ENCODE data around the gene IGFBP7.
"Not testable (repeated sequence)": the region's sequence is repeated elsewhere in the genome, so short reads cannot be mapped to it uniquely, and the experiment has no call there.

The IGFBP7 gene

GRCh38 chr4:57051524-57051923 lies 58.7 kb downstream of the IGFBP7 start:
- no peak for TF ChIP-seq TARDBP (IDR thresholded peaks at IDR 0.05)
- TF ChIP-seq LEF1 (IDR thresholded peaks at IDR 0.05; ENCODE audit: borderline replicate concordance) = no peak
- TF ChIP-seq BHLHE40 (IDR thresholded peaks at IDR 0.05; ENCODE audit: borderline replicate concordance) = no peak
- TF ChIP-seq FOXK2 (IDR thresholded peaks at IDR 0.05) = no peak
- TF ChIP-seq FOXA1 (IDR thresholded peaks at IDR 0.05) = no peak
- no peak for TF ChIP-seq PKNOX1 (IDR thresholded peaks at IDR 0.05)
- no peak for TF ChIP-seq NFRKB (IDR thresholded peaks at IDR 0.05)
- no peak for TF ChIP-seq CTBP1 (IDR thresholded peaks at IDR 0.05; ENCODE audit: borderline replicate concordance)
- no peak for TF ChIP-seq ELF4 (IDR thresholded peaks at IDR 0.05)
- TF ChIP-seq SP1 (IDR thresholded peaks at IDR 0.05) = no peak
- TF ChIP-seq SUZ12 (IDR thresholded peaks at IDR 0.05) = no peak
- no peak for TF ChIP-seq ARNT (IDR thresholded peaks at IDR 0.05)
- no peak for TF ChIP-seq FOXM1 (IDR thresholded peaks at IDR 0.05; ENCODE audit: borderline replicate concordance)
- no peak for TF ChIP-seq L3MBTL2 (conservative IDR thresholded peaks at IDR 0.05)
- TF ChIP-seq ZNF384 (IDR thresholded peaks at IDR 0.05) = no peak
- no peak for TF ChIP-seq HDGF (IDR thresholded peaks at IDR 0.05; ENCODE audit: borderline replicate concordance)
- POLR2A ChIA-PET = no interaction called here
- CTCF ChIA-PET = no interaction called here

DNA sequence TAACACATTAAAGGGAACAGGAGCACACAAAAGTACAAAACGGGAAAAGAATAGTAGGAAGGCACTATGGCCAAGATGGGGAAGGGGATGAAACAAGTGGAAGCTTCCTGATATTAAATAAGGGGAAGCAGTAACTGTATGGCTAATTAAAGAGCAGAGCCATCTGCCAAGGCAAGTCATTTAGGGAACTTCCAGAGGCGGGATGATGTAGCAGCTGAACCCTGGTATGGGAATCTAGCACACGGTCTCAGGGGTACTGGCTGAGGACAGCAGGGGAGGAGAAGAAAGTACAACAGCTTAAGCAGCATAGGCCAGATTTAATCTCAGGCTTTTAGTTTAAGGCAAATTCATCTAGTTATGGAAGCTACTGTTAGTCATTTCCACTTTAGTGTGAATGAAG lies 59.1 kb downstream of the IGFBP7 start:
- CTCF ChIA-PET = no interaction called here
- POLR2A ChIA-PET = no interaction called here

More at GRCh38 chr4:57051524-57051923, 58.7 kb downstream of the IGFBP7 start:
- no peak for DNase-seq (ENCODE audit: extremely low spot score)

DNA sequence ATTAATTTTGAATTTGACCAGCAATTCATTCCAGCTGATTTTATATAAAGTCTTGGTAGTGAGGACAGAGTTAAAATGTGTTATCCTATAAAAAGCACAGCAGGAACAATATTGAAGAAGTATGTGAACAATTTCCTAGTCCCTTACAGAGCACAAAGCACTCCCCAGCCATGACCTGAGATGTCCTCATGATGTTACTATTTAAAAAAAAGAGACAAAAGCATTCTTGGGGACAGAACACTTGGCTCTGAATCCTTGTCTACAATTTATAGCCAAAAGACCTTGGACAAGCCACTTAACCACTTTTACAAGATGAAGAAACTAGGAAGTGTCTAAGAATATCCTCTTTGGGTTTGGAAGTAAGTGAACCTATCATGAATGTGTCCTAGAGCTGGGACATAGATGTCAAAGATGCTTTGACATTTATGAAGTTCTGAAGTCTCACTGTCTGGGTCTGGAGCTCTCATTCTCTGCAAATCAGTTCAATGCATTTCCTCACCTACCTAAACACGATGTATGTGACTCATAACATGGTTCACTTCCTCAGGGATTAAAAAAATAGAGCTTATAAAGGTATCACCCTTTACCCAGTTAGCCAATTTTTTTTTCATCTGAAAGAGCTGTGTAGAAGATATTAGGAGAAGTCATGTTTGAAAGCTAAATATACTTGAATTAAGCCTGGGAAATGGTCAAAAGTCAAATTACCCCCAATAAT lies 61.4 kb downstream of the IGFBP7 start:
- DNase-seq (ENCODE audit: extremely low spot score) = no peak
- ChIA-PET POLR2A (no interaction called here), CTCF (interaction anchor here (0.7 kb wide), 1 partner anchor 114 kb away, joined by 4 read pairs; no protein-coding TSS in a partner anchor)
- TF ChIP-seq BHLHE40 (IDR thresholded peaks at IDR 0.05; ENCODE audit: borderline replicate concordance) (no peak), PKNOX1 (IDR thresholded peaks at IDR 0.05) (no peak), FOXA1 (IDR thresholded peaks at IDR 0.05) (no peak), SP1 (IDR thresholded peaks at IDR 0.05) (no peak), NFRKB (IDR thresholded peaks at IDR 0.05) (no peak), ZNF384 (IDR thresholded peaks at IDR 0.05) (no peak), LEF1 (IDR thresholded peaks at IDR 0.05; ENCODE audit: borderline replicate concordance) (no peak), L3MBTL2 (conservative IDR thresholded peaks at IDR 0.05) (no peak), FOXK2 (IDR thresholded peaks at IDR 0.05) (no peak), ELF4 (IDR thresholded peaks at IDR 0.05) (no peak), ARNT (IDR thresholded peaks at IDR 0.05) (no peak), FOXM1 (IDR thresholded peaks at IDR 0.05; ENCODE audit: borderline replicate concordance) (no peak)

More for the DNA sequence above, 59.1 kb downstream of the IGFBP7 start:
- DNase-seq (ENCODE audit: extremely low spot score) = no peak
- TF ChIP-seq ELF4 (IDR thresholded peaks at IDR 0.05) = no peak
- TF ChIP-seq LEF1 (IDR thresholded peaks at IDR 0.05; ENCODE audit: borderline replicate concordance) = no peak
- no peak for TF ChIP-seq HDGF (IDR thresholded peaks at IDR 0.05; ENCODE audit: borderline replicate concordance)

GRCh38 chr4:57047046-57047445 lies 63.1 kb downstream of the IGFBP7 start:
- DNase-seq (ENCODE audit: extremely low spot score); POLR2A ChIA-PET: not testable (repeated sequence)
- CTCF ChIA-PET = interaction anchor here (0.9 kb wide), 1 partner anchor 9 kb away, joined by 4 read pairs; no protein-coding TSS in a partner anchor

GRCh38 chr4:57044996-57045395 lies 65.2 kb downstream of the IGFBP7 start:
- no peak for DNase-seq (ENCODE audit: extremely low spot score)
- CTCF ChIA-PET = no interaction called here
- TF ChIP-seq CTBP1 (IDR thresholded peaks at IDR 0.05; ENCODE audit: borderline replicate concordance) (no peak), L3MBTL2 (conservative IDR thresholded peaks at IDR 0.05) (no peak), LEF1 (IDR thresholded peaks at IDR 0.05; ENCODE audit: borderline replicate concordance) (no peak), ARNT (IDR thresholded peaks at IDR 0.05) (no peak), PKNOX1 (IDR thresholded peaks at IDR 0.05) (no peak), FOXA1 (IDR thresholded peaks at IDR 0.05) (no peak), FOXK2 (IDR thresholded peaks at IDR 0.05) (no peak), BHLHE40 (IDR thresholded peaks at IDR 0.05; ENCODE audit: borderline replicate concordance) (no peak), FOXM1 (IDR thresholded peaks at IDR 0.05; ENCODE audit: borderline replicate concordance) (no peak), NFRKB (IDR thresholded peaks at IDR 0.05) (no peak), SP1 (IDR thresholded peaks at IDR 0.05) (no peak), ZNF384 (IDR thresholded peaks at IDR 0.05) (no peak), ELF4 (IDR thresholded peaks at IDR 0.05) (no peak), HDGF (IDR thresholded peaks at IDR 0.05; ENCODE audit: borderline replicate concordance) (no peak), TARDBP (IDR thresholded peaks at IDR 0.05) (no peak), SUZ12 (IDR thresholded peaks at IDR 0.05) (no peak)
- POLR2A ChIA-PET = no interaction called here

DNA sequence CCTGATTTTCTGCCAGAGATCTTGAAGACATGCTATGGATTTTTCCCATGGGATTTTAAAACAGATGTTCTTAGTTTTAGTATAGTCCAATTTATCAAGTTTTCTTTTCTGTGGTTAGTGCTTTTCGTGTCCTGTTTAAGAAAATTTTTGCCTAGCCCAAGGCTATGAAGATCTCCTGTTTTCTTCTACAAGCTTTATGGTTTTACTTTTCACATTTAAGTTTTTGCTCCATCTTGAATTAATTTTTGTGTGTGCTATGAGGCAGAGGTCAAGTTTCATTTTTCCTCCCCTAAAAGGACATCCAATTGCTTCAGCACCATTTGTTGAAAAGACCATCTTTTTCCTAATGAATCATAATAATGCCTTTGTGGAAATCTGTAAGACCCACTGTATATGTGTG lies 65.9 kb downstream of the IGFBP7 start:
- no peak for DNase-seq (ENCODE audit: extremely low spot score)
- TF ChIP-seq FOXA1 (IDR thresholded peaks at IDR 0.05) (no peak), ZNF384 (IDR thresholded peaks at IDR 0.05) (no peak), NFRKB (IDR thresholded peaks at IDR 0.05) (no peak), LEF1 (IDR thresholded peaks at IDR 0.05; ENCODE audit: borderline replicate concordance) (no peak), TARDBP (IDR thresholded peaks at IDR 0.05) (no peak), SUZ12 (IDR thresholded peaks at IDR 0.05) (no peak), CTBP1 (IDR thresholded peaks at IDR 0.05; ENCODE audit: borderline replicate concordance) (no peak), FOXM1 (IDR thresholded peaks at IDR 0.05; ENCODE audit: borderline replicate concordance) (no peak)
- CTCF ChIA-PET = interaction anchor here (0.7 kb wide), 1 partner anchor 119 kb away, joined by 3 read pairs; no protein-coding TSS in a partner anchor
- POLR2A ChIA-PET = no interaction called here
